ENCODE measurements around the gene CFAP100.

GRCh38 chr3:126354776-126355175 is 39.9 kb upstream of the CFAP100 start:
- TF ChIP-seq POLR2AphosphoS5 (IDR thresholded peaks at IDR 0.05; ENCODE audit: low read depth, low read length) = no peak
- no peak for TF ChIP-seq POLR2A (IDR thresholded peaks at IDR 0.05; ENCODE audit: low read depth, low read length)
- TF ChIP-seq TAF1 (IDR thresholded peaks at IDR 0.05; ENCODE audit: borderline replicate concordance, low read depth, low read length) = no peak

Measured in GM12892 (cell line).